Measurements from ENCODE around the gene AGFG2. TPM values are rescaled to one million over a fixed set of nuclear protein-coding genes. Genes with fewer than 3 reads are reported as not detected.
A peak's percentile ranks its signal among the peaks of the same experiment; 100 is the strongest.

Gene AGFG2
- total and polyA plus RNA-seq, 2 of the 13 experiments (the other 11 are each of a cell fraction or from before 2014, with no cell fraction given) = 125 to 132 TPM

GRCh38 chr7:100567751-100568175, 28.8 kb downstream of the AGFG2 start (continued):
- no peak for TF ChIP-seq UBTF (CRISPR knock-in tag; IDR thresholded peaks at IDR 0.05)
- TF ChIP-seq ZNF264 (CRISPR knock-in tag; IDR thresholded peaks at IDR 0.05) = no peak; the same call in 1 of the 2 replicates
- no peak for TF ChIP-seq MEIS1 (CRISPR knock-in tag; IDR thresholded peaks at IDR 0.05; ENCODE audit: borderline replicate concordance)
- no peak for TF ChIP-seq ZFAT (CRISPR knock-in tag; conservative IDR thresholded peaks at IDR 0.05)
- no peak for TF ChIP-seq FOXP1 (IDR thresholded peaks at IDR 0.05)
- TF ChIP-seq FOXP1 (CRISPR knock-in tag; IDR thresholded peaks at IDR 0.05) = no peak
- TF ChIP-seq CBX5 (CRISPR knock-in tag; IDR thresholded peaks at IDR 0.05; ENCODE audit: borderline replicate concordance) = no peak
- no peak for TF ChIP-seq MXI1 (IDR thresholded peaks at IDR 0.05; ENCODE audit: borderline replicate concordance, low read depth, low read length)
- TF ChIP-seq SMAD1 (CRISPR knock-in tag; IDR thresholded peaks at IDR 0.05; ENCODE audit: borderline replicate concordance, low read depth) = no peak
- no peak for TF ChIP-seq HCFC1 (IDR thresholded peaks at IDR 0.05; ENCODE audit: low read depth, low read length)
- no peak for TF ChIP-seq ATAD3A (CRISPR knock-in tag; IDR thresholded peaks at IDR 0.05)
- no peak for TF ChIP-seq SMARCC2 (IDR thresholded peaks at IDR 0.05)
- no peak for TF ChIP-seq ATM (IDR thresholded peaks at IDR 0.05; ENCODE audit: borderline replicate concordance)
- no peak for TF ChIP-seq NFE2 (CRISPR knock-in tag; IDR thresholded peaks at IDR 0.05)
- TF ChIP-seq ZMAT5 (CRISPR knock-in tag; IDR thresholded peaks at IDR 0.05; ENCODE audit: borderline replicate concordance, low read depth) = no peak
- no peak; the same call in 1 of the 2 replicates for TF ChIP-seq CENPT (CRISPR knock-in tag; IDR thresholded peaks at IDR 0.05; ENCODE audit: low read depth)
- no peak; the same call in 1 of the 2 replicates for TF ChIP-seq ZFP90 (CRISPR knock-in tag; IDR thresholded peaks at IDR 0.05; ENCODE audit: borderline replicate concordance)
- TF ChIP-seq MTERF4 (CRISPR knock-in tag; IDR thresholded peaks at IDR 0.05) = no peak
- TF ChIP-seq JUN (CRISPR knock-in tag; IDR thresholded peaks at IDR 0.05) = no peak
- TF ChIP-seq MYNN (CRISPR knock-in tag; IDR thresholded peaks at IDR 0.05; ENCODE audit: low read depth) = 0 out of 2 replicates have a peak, but pooled peaks have one; percentile 17
- 0 out of 2 replicates have a peak, but pooled peaks have one; percentile 20 for TF ChIP-seq ZNF746 (CRISPR knock-in tag; IDR thresholded peaks at IDR 0.05)
- TF ChIP-seq ZNF557 (CRISPR knock-in tag; IDR thresholded peaks at IDR 0.05) = 0 out of 2 replicates have a peak, but pooled peaks have one; percentile 19
- TF ChIP-seq ZBTB37 (CRISPR knock-in tag; IDR thresholded peaks at IDR 0.05) = no peak
- no peak for TF ChIP-seq KDM6A (CRISPR knock-in tag; IDR thresholded peaks at IDR 0.05; ENCODE audit: low read depth)
- TF ChIP-seq DRAP1 (CRISPR knock-in tag; IDR thresholded peaks at IDR 0.05) = no peak
- no peak for TF ChIP-seq ZNF3 (CRISPR knock-in tag; IDR thresholded peaks at IDR 0.05)
- TF ChIP-seq MATR3 (CRISPR knock-in tag; IDR thresholded peaks at IDR 0.05) = no peak
- TF ChIP-seq RFXAP (CRISPR knock-in tag; IDR thresholded peaks at IDR 0.05; ENCODE audit: borderline replicate concordance) = no peak; the same call in 1 of the 2 replicates
